ENCODE data around the gene GTF3C6. TPM values are rescaled to one million over a fixed set of nuclear protein-coding genes. Genes with fewer than 3 reads are reported as not detected.
"Not testable (repeated sequence)": the region's sequence is repeated elsewhere in the genome, so short reads cannot be mapped to it uniquely, and the experiment has no call there.

Gene GTF3C6
- total RNA-seq, 1 experiment from 2014 or later: 199 TPM

DNA sequence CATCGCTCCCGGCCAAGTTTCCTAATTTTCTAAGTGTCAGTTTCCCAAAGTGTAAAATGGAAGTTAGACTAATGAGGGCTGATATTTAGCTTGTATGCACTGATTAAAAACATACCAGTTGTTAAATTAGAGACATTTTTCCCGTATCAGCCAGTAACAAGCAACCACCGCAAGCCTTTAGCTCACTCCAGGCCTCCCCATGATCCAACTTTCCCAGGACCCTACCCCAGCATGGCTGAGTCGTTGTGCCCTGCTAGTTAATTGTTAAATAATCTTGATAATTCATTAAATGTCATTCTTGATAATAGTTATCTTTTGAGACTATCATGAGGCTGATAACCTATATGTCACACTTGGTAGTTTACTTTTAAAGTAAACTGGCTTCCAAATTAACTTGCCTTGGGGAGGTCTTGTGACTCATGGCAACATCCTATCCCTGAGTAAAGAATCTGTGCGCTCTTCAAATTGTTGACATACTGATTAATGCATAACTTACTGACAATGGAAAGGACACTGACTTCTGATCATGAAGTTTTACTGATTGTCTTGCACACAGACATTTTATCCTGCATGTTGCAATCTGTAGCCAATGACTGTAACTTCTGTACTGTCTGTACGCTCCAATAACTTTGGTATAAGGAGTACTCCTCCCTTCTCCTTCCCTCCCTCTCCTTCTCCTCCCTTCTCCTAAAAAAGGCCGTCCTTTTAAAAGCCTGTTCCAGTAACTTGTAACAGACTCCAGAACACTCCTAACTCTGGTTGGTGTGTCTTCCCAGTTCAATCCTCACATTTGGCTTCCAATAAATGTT, 6.3 kb upstream of the GTF3C6 start:
- BruUV-seq (replicated peaks): no TSS peak
- no peaks in the 10 kb centered on the region for H3K36me3 ChIP-seq (ENCODE audit: insufficient read depth, low read length, poor library complexity, severe bottlenecking)
- H3K9me3 ChIP-seq (ENCODE audit: low read depth, low read length, poor library complexity, severe bottlenecking): no peaks in the 10 kb centered on the region
- intact Hi-C loops (cut with micrococcal nuclease; ENCODE audit: unreplicated experiment): loop anchor here (2.0 to 10.0 kb wide), 2 partner anchors 269 to 777 kb away; partner anchors contain the start of gene WASF1
- CTCF ChIA-PET: no interaction called here
- POLR2A ChIA-PET (ENCODE audit: low non-redundant PET): no interaction called here
- H3K4me3 ChIP-seq (ENCODE audit: low read depth, low read length, poor library complexity, severe bottlenecking): no peak overlapping the region
- peaks cover 4% of the 10 kb centered on the region for H3K4me1 ChIP-seq (ENCODE audit: insufficient read depth, low read length, poor library complexity, severe bottlenecking)
- H3K27ac ChIP-seq (ENCODE audit: low read depth, low read length, poor library complexity, severe bottlenecking): no peak overlapping the region
- no peak for TF ChIP-seq EZH2 (IDR thresholded peaks at IDR 0.05; ENCODE audit: borderline replicate concordance, low read depth, low read length, poor library complexity, severe bottlenecking)
- TF ChIP-seq, protein P1, sequence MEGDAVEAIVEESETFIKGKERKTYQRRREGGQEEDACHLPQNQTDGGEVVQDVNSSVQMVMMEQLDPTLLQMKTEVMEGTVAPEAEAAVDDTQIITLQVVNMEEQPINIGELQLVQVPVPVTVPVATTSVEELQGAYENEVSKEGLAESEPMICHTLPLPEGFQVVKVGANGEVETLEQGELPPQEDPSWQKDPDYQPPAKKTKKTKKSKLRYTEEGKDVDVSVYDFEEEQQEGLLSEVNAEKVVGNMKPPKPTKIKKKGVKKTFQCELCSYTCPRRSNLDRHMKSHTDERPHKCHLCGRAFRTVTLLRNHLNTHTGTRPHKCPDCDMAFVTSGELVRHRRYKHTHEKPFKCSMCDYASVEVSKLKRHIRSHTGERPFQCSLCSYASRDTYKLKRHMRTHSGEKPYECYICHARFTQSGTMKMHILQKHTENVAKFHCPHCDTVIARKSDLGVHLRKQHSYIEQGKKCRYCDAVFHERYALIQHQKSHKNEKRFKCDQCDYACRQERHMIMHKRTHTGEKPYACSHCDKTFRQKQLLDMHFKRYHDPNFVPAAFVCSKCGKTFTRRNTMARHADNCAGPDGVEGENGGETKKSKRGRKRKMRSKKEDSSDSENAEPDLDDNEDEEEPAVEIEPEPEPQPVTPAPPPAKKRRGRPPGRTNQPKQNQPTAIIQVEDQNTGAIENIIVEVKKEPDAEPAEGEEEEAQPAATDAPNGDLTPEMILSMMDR (conservative IDR thresholded peaks at IDR 0.05; ENCODE audit: low read depth, low read length): no peak
- DNase-seq (ENCODE audit: low spot score): peak; percentile 21
- no peaks in the 10 kb centered on the region for H3K27me3 ChIP-seq (replicated peaks; ENCODE audit: insufficient read depth, low read depth, low read length, poor library complexity)

DNA sequence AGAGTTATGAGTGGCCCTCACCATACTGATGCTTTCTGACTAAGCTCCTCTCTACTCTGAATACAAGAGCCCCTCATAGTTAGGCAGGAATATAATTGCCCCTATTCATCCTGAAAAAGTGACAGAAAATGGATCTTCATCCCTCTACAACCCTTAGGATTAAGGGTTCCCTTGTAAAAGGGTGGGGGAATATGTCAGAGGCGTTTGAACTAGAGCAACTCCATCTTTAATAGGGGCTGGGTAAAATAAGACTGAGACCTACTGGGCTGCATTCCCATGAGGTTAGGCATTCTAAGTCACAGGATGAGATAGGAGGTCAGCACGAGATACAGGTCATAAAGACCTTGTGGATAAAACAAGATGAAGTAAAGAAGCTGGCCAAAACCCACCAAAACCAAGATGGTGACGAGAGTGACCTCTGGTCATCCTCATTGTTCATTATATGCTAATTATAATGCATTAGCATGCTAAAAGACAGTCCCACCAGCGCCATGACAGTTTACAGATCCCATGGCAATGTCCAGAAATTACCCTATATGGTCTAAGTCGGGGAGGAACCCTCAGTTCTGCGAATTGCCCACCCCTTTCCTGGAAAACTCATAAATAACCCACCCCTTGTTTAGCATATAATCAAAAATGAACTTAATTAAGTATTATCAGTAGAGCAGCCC, 4.7 kb upstream of the GTF3C6 start:
- TF ChIP-seq, protein P1 (conservative IDR thresholded peaks at IDR 0.05; ENCODE audit: low read depth, low read length): no peak
- TF ChIP-seq EZH2 (IDR thresholded peaks at IDR 0.05; ENCODE audit: borderline replicate concordance, low read depth, low read length, poor library complexity, severe bottlenecking): no peak
- Histone ChIP-seq H3K36me3 (ENCODE audit: insufficient read depth, low read length, poor library complexity, severe bottlenecking) (no peaks in the 10 kb centered on the region), H3K4me1 (ENCODE audit: insufficient read depth, low read length, poor library complexity, severe bottlenecking) (peaks cover 8% of the 10 kb centered on the region), H3K27ac (ENCODE audit: low read depth, low read length, poor library complexity, severe bottlenecking) (no peak overlapping the region), H3K27me3 (replicated peaks; ENCODE audit: insufficient read depth, low read depth, low read length, poor library complexity) (no peaks in the 10 kb centered on the region), H3K9me3 (ENCODE audit: low read depth, low read length, poor library complexity, severe bottlenecking) (no peaks in the 10 kb centered on the region), H3K4me3 (ENCODE audit: low read depth, low read length, poor library complexity, severe bottlenecking) (no peak overlapping the region)
- CTCF ChIA-PET: no interaction called here
- no TSS peak for BruUV-seq (replicated peaks)
- POLR2A ChIA-PET (ENCODE audit: low non-redundant PET): no interaction called here
- DNase-seq (ENCODE audit: low spot score): no peak
- intact Hi-C loops (cut with micrococcal nuclease; ENCODE audit: unreplicated experiment): loop anchor here (10.0 kb wide), 1 partner anchor 779 kb away; the partner anchor contains the start of gene WASF1

DNA sequence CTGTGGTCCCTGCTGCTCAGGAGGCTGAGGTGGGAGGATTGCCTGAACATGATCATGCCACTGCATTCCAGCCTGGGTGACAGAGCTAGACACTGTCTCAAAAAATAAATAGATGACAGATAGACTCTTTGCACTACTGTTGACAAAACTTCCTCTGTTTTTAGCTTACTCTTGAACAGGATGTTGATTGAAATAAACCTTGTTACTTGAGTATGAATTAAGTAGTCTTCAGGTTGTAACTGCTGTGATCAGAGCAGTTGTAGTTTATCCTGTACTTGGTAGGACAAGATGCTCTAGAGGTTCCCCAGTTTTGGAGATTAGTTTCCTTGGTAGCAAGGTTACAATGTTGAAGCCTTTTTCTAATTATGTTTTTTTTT, 1.5 kb downstream of the GTF3C6 start:
- TF ChIP-seq, protein P1 (conservative IDR thresholded peaks at IDR 0.05; ENCODE audit: low read depth, low read length): no peak
- no peak for TF ChIP-seq EZH2 (IDR thresholded peaks at IDR 0.05; ENCODE audit: borderline replicate concordance, low read depth, low read length, poor library complexity, severe bottlenecking)
- H3K27ac ChIP-seq (ENCODE audit: low read depth, low read length, poor library complexity, severe bottlenecking): no peak overlapping the region
- H3K4me1 ChIP-seq (ENCODE audit: insufficient read depth, low read length, poor library complexity, severe bottlenecking): peaks cover 4% of the 10 kb centered on the region
- no peaks in the 10 kb centered on the region for H3K27me3 ChIP-seq (replicated peaks; ENCODE audit: insufficient read depth, low read depth, low read length, poor library complexity)
- ChIA-PET POLR2A (ENCODE audit: low non-redundant PET) (no interaction called here), CTCF (no interaction called here)
- H3K4me3 ChIP-seq (ENCODE audit: low read depth, low read length, poor library complexity, severe bottlenecking): no peak overlapping the region
- no TSS peak for BruUV-seq (replicated peaks)
- H3K9me3 ChIP-seq (ENCODE audit: low read depth, low read length, poor library complexity, severe bottlenecking): no peaks in the 10 kb centered on the region
- DNase-seq (ENCODE audit: low spot score): no peak
- H3K36me3 ChIP-seq (ENCODE audit: insufficient read depth, low read length, poor library complexity, severe bottlenecking): peaks cover 36% of the 10 kb centered on the region
- intact Hi-C loops (cut with micrococcal nuclease; ENCODE audit: unreplicated experiment): no loop called here

DNA sequence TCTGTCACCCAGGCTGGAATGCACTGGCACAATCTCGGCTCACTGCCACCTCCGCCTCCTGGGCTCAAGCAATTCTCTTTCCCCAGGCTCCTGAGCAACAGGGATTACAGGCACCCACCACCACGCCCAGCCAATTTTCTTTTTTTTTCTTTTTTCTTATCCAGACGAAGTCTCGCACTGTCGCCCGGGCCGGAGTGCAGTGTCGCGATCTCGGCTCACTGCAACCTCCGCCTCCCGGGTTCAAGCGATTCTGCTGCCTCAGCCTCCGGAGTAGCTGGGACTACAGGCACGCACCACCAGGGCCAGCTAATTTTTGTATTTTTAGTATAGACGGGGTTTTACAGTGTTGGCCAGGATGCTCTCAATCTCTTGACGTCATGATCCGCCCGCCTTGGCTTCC, 4.1 kb downstream of the GTF3C6 start:
- H3K27me3 ChIP-seq (replicated peaks; ENCODE audit: insufficient read depth, low read depth, low read length, poor library complexity); intact Hi-C loops (cut with micrococcal nuclease; ENCODE audit: unreplicated experiment); DNase-seq (ENCODE audit: low spot score); POLR2A ChIA-PET (ENCODE audit: low non-redundant PET); CTCF ChIA-PET; H3K27ac ChIP-seq (ENCODE audit: low read depth, low read length, poor library complexity, severe bottlenecking); H3K9me3 ChIP-seq (ENCODE audit: low read depth, low read length, poor library complexity, severe bottlenecking); H3K4me1 ChIP-seq (ENCODE audit: insufficient read depth, low read length, poor library complexity, severe bottlenecking); BruUV-seq (replicated peaks); H3K4me3 ChIP-seq (ENCODE audit: low read depth, low read length, poor library complexity, severe bottlenecking): not testable (repeated sequence)
- H3K36me3 ChIP-seq (ENCODE audit: insufficient read depth, low read length, poor library complexity, severe bottlenecking): peaks cover 59% of the 10 kb centered on the region
